Sigmoid colon (tissue), 4 donors: Measurements from ENCODE around the gene AKAP9.

ENCODE experiments used
- CTCF ChIP-seq, 4 experiments: fragments of 450-650 bp in 3 of 4; fragments of 200-600 bp in 1 of 4; IDR thresholded peaks; one replicate each; pipeline ENCODE4 v1.5.1; 2016 to 2019; ENCODE audit warnings: antibody characterized with exemption in 4 of 4, mild to moderate bottlenecking in 3 of 4, moderate library complexity in 2 of 4
- EP300 ChIP-seq, 4 donors: sonication (generic); formaldehyde crosslinking; IDR thresholded peaks; one replicate each; pipeline ENCODE4 v1.6.1; 2017; ENCODE audit warnings: antibody characterized with exemption in 4 of 4
- POLR2A ChIP-seq, 2 donors: fragments of 450-650 bp; IDR thresholded peaks; one replicate each; pipeline ENCODE4 v1.6.1; 2016; ENCODE audit warnings: antibody characterized with exemption in 2 of 2, mild to moderate bottlenecking in 2 of 2, moderate library complexity in 2 of 2
- POLR2AphosphoS5 ChIP-seq, 4 donors: sonication (generic); formaldehyde crosslinking; IDR thresholded peaks; one replicate each; pipeline ENCODE4 v1.6.1; 2017; ENCODE audit warnings: antibody characterized with exemption in 4 of 4

- no peak for TF ChIP-seq CTCF (IDR thresholded peaks at IDR 0.05)
- TF ChIP-seq POLR2A (IDR thresholded peaks at IDR 0.05) = no peak
- TF ChIP-seq POLR2AphosphoS5 (IDR thresholded peaks at IDR 0.05) = no peak
- no peak for TF ChIP-seq EP300 (IDR thresholded peaks at IDR 0.05)
Measured at GRCh38 chr7:91918356-91918755, 22.3 kb upstream of the AKAP9 start.
